Effector memory CD8-positive, alpha-beta T cell (primary cell): ENCODE results near the gene NFATC1.

Source experiments
- ATAC-seq: fragments of 150-1000 bp; cut with Tn5 transposase; replicated peaks from 2 replicates; pipeline ENCODE4 v1.10.0; 2021; ENCODE audit warnings: mild to moderate bottlenecking, moderate library complexity
- DNase-seq, 3 experiments: peaks; one replicate each; pipeline ENCODE4 v3.0.0; 2021
- H3K27ac Mint-ChIP-seq, 2 donors: one replicate each; pipeline ENCODE4 v1.8.0; 2022; ENCODE audit warnings: mild to moderate bottlenecking in 2 of 2, mixed read lengths in 2 of 2, moderate library complexity in 2 of 2
- H3K27me3 Mint-ChIP-seq, 2 donors: one replicate each; pipeline ENCODE4 v1.8.0; 2022; ENCODE audit warnings: mixed read lengths in 2 of 2
- H3K36me3 Mint-ChIP-seq: one replicate; pipeline ENCODE4 v1.8.0; 2022; ENCODE audit warnings: mild to moderate bottlenecking, moderate library complexity, mixed read lengths; ENCODE audit not compliant: insufficient read depth
- H3K4me1 Mint-ChIP-seq, 2 donors: one replicate each; pipeline ENCODE4 v1.8.0; 2022; ENCODE audit warnings: low read depth in 2 of 2, mixed read lengths in 2 of 2
- H3K4me3 Mint-ChIP-seq, 2 donors: one replicate each; pipeline ENCODE4 v1.8.0; 2022; ENCODE audit warnings: mild to moderate bottlenecking in 2 of 2, mixed read lengths in 2 of 2, moderate library complexity in 2 of 2
- H3K9me3 Mint-ChIP-seq, 2 donors: one replicate each; pipeline ENCODE4 v1.8.0; 2022; ENCODE audit warnings: mixed read lengths in 2 of 2

Gene NFATC1

DNA sequence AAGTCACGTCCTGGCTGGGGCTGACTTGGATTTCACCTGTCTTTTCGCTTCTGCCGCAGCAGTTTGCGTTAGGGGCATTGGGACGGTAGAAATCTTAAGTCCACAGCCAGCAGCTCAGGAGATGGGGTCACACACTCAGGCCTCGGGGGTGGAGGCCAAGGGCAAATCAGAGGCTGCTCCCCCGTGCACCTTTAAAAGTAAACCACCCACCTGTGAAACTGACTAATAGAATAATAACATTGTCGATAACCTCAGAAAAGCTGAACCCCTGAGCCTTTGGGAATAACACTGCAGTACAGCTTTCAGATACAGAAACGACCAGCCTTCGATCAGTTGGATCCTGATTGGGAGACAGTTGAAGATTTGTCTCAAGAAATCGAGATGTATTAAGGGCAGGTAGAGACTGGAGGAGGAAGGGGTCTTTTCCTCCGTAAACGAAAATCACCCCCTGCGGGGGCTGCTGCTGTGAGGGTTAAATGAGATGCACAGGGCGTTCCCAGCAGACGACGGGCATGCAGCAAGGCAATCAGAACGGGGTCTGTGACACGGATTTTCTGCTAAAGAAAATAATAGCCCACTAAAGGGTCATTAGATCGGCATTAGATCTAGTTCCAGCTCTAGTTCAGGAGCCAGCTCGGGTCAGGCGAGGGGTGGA, 16.4 kb upstream of the NFATC1 start:
- Mint-ChIP-seq H3K27me3 (no peaks in the 10 kb centered on the region), H3K4me3 (peak overlapping the region in 1 of 2 donors; percentile 8), H3K36me3 (peaks cover 19% of the 10 kb centered on the region), H3K4me1 (peaks cover 0 to 9% of the 10 kb centered on the region in 2 donors), H3K9me3 (no peaks in the 10 kb centered on the region), H3K27ac (peak overlapping the region in 1 of 2 donors; percentile 17)
- ATAC-seq, result no peak
- no peak for DNase-seq

DNA sequence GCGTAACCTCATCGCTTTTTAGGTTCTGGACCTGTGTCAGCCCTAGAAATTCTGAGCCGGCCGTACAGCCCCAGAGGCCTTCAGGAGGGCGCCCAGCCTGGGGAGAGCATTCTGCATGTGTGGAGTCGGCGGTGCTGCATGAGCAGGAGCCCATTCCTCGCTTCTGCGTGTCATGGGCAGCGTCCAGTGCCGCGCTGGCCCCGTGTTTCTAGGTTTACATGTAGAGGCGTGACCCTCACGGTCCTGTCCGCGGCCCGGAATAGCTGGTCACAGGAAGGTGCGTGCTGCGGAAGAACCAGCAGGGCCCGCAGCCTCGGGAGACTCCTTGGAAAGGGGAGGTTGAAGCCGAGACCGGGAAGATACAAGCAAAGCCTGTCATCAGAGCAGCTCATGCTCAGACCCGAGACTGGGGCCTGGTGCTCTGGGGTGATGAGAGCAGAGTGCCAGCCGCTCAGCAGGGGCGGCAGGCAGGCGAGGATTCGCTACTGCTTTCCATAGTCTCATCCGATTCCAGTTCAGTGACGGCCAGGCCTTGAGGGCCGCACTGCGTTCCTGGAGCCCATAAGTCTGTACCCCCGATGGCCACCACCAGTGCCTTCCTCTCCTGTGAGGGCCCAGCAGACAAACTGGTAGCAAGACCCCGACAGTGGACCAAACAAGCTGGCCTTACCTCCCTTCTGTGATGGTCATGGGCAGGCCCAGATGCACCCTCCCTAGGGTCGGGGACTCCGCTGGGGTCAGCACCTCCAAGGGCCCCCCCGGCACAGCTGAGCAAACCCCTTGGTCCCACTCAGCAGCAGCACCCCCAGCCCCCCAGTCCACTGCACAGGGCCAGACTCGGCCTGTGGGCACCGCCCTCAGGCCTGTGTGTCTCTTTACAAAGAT, 15.6 kb upstream of the NFATC1 start:
- H3K4me3 Mint-ChIP-seq, result no peak overlapping the region
- no peak for ATAC-seq
- peaks cover 19% of the 10 kb centered on the region for H3K36me3 Mint-ChIP-seq
- no peaks in the 10 kb centered on the region for H3K27me3 Mint-ChIP-seq
- H3K27ac Mint-ChIP-seq, result peak overlapping the region in 1 of 2 donors; percentile 17
- no peaks in the 10 kb centered on the region for H3K9me3 Mint-ChIP-seq
- no peak for DNase-seq
- H3K4me1 Mint-ChIP-seq, result peaks cover 0 to 9% of the 10 kb centered on the region in 2 donors

GRCh38 chr18:79380816-79381806, 14.6 kb upstream of the NFATC1 start:
- H3K27me3 Mint-ChIP-seq, result no peaks in the 10 kb centered on the region
- DNase-seq (peak; percentile 66 to 78 (median 71)), ATAC-seq (peak; percentile 49)
- H3K4me1 Mint-ChIP-seq, result peaks cover 0 to 9% of the 10 kb centered on the region in 2 donors
- no peak overlapping the region for H3K27ac Mint-ChIP-seq
- no peak overlapping the region for H3K4me3 Mint-ChIP-seq
- H3K36me3 Mint-ChIP-seq, result peaks cover 22% of the 10 kb centered on the region
- H3K9me3 Mint-ChIP-seq, result no peaks in the 10 kb centered on the region

GRCh38 chr18:79381811-79382311, 13.9 kb upstream of the NFATC1 start:
- no peak overlapping the region for H3K27ac Mint-ChIP-seq
- peaks cover 27% of the 10 kb centered on the region for H3K36me3 Mint-ChIP-seq
- no peaks in the 10 kb centered on the region for H3K9me3 Mint-ChIP-seq
- DNase-seq (no peak), ATAC-seq (no peak)
- no peak overlapping the region for H3K4me3 Mint-ChIP-seq
- H3K27me3 Mint-ChIP-seq, result no peaks in the 10 kb centered on the region
- H3K4me1 Mint-ChIP-seq, result peaks cover 0 to 9% of the 10 kb centered on the region in 2 donors

DNA sequence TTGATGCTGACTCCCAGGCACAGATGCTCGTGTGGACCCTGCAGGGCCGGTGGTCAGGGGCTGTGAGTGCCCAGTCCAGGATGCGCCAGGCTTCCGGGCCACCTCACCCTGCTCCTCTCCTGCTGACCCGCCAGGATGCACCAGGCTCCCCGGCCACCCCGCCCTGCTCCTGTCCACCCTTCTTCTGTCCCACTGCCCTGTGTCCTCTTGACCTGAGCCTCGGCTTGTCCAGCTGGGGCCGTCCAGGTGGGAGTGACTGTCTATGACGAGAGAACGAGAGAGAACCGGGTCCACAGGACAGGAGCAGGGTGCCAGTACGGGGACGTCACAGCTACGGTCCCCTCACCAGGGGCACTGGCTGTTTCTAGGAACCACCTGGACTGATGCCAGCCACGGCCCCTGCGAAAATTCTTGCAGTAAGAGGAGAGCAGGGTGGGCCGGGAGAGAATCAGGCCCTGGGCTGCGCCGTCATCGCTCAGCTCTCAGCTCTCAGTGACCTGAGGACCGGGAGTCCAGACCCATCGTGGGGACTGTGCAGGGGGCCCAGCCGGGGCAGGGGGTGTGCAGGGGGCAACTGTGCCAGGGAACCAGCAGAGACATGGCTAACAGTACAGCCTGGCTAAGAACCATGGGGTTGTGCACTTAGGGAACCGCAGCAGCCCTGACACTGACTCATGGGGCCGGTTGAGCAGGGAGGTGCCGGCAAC, 12.9 kb upstream of the NFATC1 start:
- Mint-ChIP-seq H3K4me3 (no peak overlapping the region), H3K27ac (no peak overlapping the region), H3K36me3 (peaks cover 20% of the 10 kb centered on the region), H3K27me3 (peaks cover 0 to 8% of the 10 kb centered on the region in 2 donors), H3K4me1 (peaks cover 0 to 9% of the 10 kb centered on the region in 2 donors), H3K9me3 (no peaks in the 10 kb centered on the region)
- DNase-seq (no peak), ATAC-seq (no peak)

DNA sequence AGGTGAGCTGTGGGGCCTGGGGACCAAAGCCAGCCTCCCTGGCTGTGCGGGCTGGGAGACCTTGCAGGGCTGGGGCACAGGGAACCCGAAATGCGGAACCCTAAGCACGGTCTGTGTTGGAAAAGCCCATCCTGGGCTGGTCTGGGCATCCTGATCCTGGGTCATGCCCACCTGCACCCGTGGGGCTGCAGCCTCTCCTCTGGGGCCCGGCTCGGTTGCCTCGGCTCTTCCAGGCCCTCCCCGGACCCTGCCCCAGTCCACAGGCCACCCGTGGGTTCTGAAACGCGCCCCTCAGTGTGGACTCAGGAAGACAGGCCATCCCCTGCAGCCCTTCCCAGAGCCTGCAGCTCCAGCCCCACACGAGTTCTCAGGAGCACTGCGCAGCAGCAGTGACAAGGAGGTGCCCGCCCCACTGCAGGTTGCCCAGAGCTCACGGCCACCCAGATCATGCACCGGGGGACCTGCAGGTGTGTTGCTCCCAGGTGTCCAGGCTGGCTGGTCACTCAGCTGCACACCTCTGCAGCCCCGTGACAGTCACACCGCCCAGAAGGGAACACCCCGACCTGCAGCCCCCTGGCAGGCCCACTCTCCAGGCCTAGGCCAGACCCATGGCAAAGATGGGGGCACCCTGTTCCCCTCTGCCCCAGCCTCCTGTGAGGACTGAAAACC, 12.2 kb upstream of the NFATC1 start:
- H3K27ac Mint-ChIP-seq, result no peak overlapping the region
- H3K4me1 Mint-ChIP-seq, result peaks cover 0 to 9% of the 10 kb centered on the region in 2 donors
- peaks cover 2 to 13% of the 10 kb centered on the region in 2 donors for H3K27me3 Mint-ChIP-seq

GRCh38 chr18:79384151-79384807, 11.5 kb upstream of the NFATC1 start:
- H3K4me3 Mint-ChIP-seq, result no peak overlapping the region
- peaks cover 0 to 3% of the 10 kb centered on the region in 2 donors for H3K4me1 Mint-ChIP-seq
- no peak for DNase-seq
- no peak for ATAC-seq
- peaks cover 14% of the 10 kb centered on the region for H3K36me3 Mint-ChIP-seq
- peaks cover 9 to 20% of the 10 kb centered on the region in 2 donors for H3K27me3 Mint-ChIP-seq
- H3K9me3 Mint-ChIP-seq, result no peaks in the 10 kb centered on the region
- no peak overlapping the region for H3K27ac Mint-ChIP-seq

More for the DNA sequence above, 12.2 kb upstream of the NFATC1 start:
- H3K9me3 Mint-ChIP-seq, result no peaks in the 10 kb centered on the region
- ATAC-seq (no peak), DNase-seq (no peak)
- peaks cover 20% of the 10 kb centered on the region for H3K36me3 Mint-ChIP-seq
- H3K4me3 Mint-ChIP-seq, result no peak overlapping the region

GRCh38 chr18:79384834-79385233, 10.9 kb upstream of the NFATC1 start:
- no peak overlapping the region for H3K27ac Mint-ChIP-seq
- no peak for ATAC-seq

DNA sequence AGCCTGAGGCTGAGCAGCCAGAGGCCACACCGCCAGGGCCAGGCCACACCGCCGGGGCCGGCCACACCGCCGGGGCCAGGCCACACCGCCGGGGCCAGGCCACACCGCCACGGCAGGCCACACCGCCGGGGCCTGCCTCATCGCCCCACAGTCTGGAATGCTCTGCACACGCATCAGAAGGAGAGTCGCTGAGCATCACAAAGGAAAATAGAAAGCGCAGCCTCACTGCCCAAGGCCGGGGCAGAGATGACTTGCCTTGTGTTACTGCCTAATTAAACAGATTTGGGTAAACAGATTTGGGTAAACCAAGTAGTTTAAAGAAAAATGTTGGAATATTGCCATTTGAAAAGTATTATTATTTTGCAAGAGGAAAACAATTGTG, 10.4 kb upstream of the NFATC1 start:
- peaks cover 0 to 2% of the 10 kb centered on the region in 2 donors for H3K4me1 Mint-ChIP-seq
- peaks cover 17 to 25% of the 10 kb centered on the region in 2 donors for H3K27me3 Mint-ChIP-seq
- H3K36me3 Mint-ChIP-seq, result peaks cover 10% of the 10 kb centered on the region
- H3K27ac Mint-ChIP-seq, result no peak overlapping the region
- H3K4me3 Mint-ChIP-seq, result no peak overlapping the region
- ATAC-seq, result no peak
- no peaks in the 10 kb centered on the region for H3K9me3 Mint-ChIP-seq
- DNase-seq, result no peak

More at GRCh38 chr18:79384834-79385233, 10.9 kb upstream of the NFATC1 start:
- H3K4me3 Mint-ChIP-seq, result no peak overlapping the region
- no peak for DNase-seq
- H3K4me1 Mint-ChIP-seq, result peaks cover 0 to 2% of the 10 kb centered on the region in 2 donors
- H3K9me3 Mint-ChIP-seq, result no peaks in the 10 kb centered on the region
- H3K36me3 Mint-ChIP-seq, result peaks cover 13% of the 10 kb centered on the region
- H3K27me3 Mint-ChIP-seq, result peaks cover 14 to 25% of the 10 kb centered on the region in 2 donors

- peaks cover 22 to 28% of the 10 kb centered on the region in 2 donors for H3K27me3 Mint-ChIP-seq
- H3K4me3 Mint-ChIP-seq, result no peak overlapping the region
- H3K4me1 Mint-ChIP-seq, result peaks cover 0 to 2% of the 10 kb centered on the region in 2 donors
- peaks cover 10% of the 10 kb centered on the region for H3K36me3 Mint-ChIP-seq
- H3K27ac Mint-ChIP-seq, result no peak overlapping the region
- DNase-seq (no peak), ATAC-seq (no peak)
- H3K9me3 Mint-ChIP-seq, result no peaks in the 10 kb centered on the region
Measured at GRCh38 chr18:79385708-79386341, 9.9 kb upstream of the NFATC1 start.

GRCh38 chr18:79386547-79386946, 9.2 kb upstream of the NFATC1 start:
- DNase-seq (no peak), ATAC-seq (no peak)
- Mint-ChIP-seq H3K9me3 (no peaks in the 10 kb centered on the region), H3K36me3 (peaks cover 10% of the 10 kb centered on the region), H3K4me3 (no peak overlapping the region), H3K27ac (no peak overlapping the region), H3K4me1 (no peaks in the 10 kb centered on the region), H3K27me3 (peaks cover 26 to 35% of the 10 kb centered on the region in 2 donors)
